ENCODE measurements around the gene CAMSAP1.

CAMSAP1 gene

DNA sequence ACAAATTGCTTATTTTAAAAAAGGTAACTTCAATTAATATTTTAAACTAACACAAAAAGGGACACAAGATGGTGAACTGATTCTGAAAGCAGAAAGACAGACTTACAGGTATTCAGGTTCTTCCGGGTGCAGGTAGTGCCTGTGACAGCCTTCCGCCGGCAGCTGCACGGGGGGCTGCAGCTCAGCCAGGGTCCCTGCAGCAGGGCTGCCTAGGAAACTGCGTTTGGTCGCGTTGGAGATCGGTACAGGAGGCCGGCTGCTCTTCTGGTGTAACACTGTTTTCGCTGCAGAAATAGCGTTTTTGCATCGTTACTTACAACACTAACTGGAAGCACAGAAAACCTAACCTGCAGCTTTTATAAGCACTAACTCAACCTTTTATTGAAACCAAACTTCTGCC is 80.0 kb downstream of the CAMSAP1 start:
- no peak for DNase-seq

DNA sequence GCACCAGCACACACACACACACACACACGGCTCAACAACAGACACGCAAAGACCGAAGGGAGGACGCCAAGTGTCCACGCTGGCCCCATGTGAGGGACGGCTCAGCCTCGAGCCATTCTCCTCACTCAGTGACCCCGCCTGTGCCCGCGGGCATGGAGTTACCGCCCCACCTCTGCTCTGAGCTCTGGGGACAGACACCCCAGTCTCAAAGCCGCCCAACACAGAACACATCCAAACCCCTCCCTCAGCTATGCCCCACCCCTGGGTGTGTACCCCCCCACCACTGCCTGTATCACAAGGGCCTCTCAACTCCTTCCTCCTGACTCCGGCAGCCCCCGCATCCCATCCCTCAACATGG is 81.2 kb downstream of the CAMSAP1 start:
- DNase-seq: no peak

GRCh38 chr9:135825435-135826187 is 81.7 kb downstream of the CAMSAP1 start:
- no peak for DNase-seq

DNA sequence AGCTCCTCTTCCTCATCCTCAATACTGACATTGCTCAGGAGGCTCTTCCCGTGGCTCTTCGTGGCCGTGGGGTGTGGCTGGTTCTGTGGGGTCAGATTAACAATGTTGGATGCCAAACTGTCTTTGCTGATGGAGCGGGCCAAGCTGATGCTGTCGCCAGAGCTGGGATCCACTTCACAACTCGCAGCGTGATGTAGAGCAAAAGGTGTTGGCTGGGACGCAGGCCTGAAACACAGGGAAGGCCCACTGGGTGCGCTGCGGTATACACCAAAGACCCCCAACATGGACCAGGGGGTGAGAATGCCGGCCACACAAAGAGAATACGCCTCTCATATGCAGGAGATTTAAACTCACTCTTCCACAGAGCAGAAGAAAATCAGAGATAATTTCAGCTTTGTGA is 84.3 kb downstream of the CAMSAP1 start:
- DNase-seq: no peak

- no peak for DNase-seq
Observed at GRCh38 chr9:135822374-135822755, 85.0 kb downstream of the CAMSAP1 start.

DNA sequence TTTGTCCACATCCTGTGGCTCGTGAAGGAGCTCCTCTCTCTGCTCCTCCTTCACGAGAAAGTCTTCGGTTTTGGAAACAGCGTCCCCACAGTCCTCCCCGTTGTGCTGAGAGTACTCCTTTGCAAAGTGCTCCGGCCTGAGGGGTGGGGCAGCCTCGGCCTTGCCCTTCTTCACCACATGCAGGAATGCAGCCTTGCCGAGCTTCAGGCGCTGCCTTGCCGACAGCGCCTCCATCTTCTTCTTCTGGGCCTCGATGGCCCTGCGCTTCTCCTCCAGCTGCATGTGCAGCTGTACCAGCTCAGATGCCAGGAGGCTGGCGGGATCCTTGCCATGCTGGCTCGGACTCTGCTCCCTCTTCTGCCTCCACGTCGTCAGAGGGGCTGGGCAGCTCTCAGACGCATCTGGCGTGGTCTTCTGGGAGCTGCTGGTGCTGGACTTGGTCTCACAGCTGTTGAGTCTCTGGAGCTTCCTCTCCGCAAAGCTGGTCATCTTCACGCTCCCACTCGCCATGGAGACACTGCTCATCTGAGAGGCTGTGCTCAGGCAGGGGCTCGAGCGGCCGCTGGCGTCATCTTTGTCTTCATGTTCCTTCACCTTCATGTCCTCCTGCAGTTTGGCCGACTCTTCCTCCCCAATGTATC is 85.5 kb downstream of the CAMSAP1 start:
- DNase-seq: no peak

GRCh38 chr9:135821116-135821515 is 86.2 kb downstream of the CAMSAP1 start:
- no peak for DNase-seq

- no peak for DNase-seq
Observed at GRCh38 chr9:135820661-135821060, 86.7 kb downstream of the CAMSAP1 start.

GRCh38 chr9:135819905-135820304 is 87.4 kb downstream of the CAMSAP1 start:
- DNase-seq: no peak

- no peak for DNase-seq
Observed at GRCh38 chr9:135818718-135819475, 88.4 kb downstream of the CAMSAP1 start.

- DNase-seq: no peak
Observed at GRCh38 chr9:135817951-135818717, 89.2 kb downstream of the CAMSAP1 start.

DNA sequence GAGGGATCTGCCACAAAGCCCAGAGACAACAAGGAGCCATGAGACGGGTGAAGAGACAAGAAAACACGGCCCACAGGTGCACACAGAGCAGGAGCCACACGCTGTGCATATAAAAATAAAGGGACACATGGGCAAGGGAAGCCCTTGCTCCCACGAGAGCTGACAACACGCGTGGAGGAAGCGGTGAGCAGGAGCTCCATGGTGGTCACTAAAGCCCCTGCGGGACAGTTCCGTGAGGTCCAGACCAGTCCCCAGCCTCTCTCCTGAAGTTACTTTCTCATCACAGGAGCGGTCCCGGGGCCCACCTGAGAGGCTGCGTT is 90.7 kb downstream of the CAMSAP1 start:
- DNase-seq: no peak

GRCh38 chr9:135815830-135816650 is 91.3 kb downstream of the CAMSAP1 start:
- DNase-seq: no peak

DNA sequence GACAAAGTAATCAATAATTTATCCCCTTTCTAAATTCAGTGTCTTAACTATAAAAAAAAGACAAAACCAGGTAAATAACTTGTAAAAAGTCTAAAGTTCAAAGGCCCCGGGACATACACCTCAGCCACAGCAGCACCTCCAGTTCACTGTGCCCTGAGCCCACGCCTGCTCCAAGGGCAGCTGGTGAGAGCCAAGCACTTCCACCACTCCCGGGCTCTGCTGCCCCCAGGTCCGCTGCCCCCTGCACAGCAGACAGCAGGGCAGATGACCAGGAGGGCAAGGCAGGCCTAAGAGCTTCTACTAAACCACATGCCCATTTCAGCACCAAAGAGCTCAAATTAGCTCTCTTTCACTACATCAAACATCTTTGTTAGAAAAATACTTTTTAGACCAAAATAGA is 91.9 kb downstream of the CAMSAP1 start:
- no peak for DNase-seq

- no peak for DNase-seq
Observed at GRCh38 chr9:135814421-135815095, 92.8 kb downstream of the CAMSAP1 start.

DNA sequence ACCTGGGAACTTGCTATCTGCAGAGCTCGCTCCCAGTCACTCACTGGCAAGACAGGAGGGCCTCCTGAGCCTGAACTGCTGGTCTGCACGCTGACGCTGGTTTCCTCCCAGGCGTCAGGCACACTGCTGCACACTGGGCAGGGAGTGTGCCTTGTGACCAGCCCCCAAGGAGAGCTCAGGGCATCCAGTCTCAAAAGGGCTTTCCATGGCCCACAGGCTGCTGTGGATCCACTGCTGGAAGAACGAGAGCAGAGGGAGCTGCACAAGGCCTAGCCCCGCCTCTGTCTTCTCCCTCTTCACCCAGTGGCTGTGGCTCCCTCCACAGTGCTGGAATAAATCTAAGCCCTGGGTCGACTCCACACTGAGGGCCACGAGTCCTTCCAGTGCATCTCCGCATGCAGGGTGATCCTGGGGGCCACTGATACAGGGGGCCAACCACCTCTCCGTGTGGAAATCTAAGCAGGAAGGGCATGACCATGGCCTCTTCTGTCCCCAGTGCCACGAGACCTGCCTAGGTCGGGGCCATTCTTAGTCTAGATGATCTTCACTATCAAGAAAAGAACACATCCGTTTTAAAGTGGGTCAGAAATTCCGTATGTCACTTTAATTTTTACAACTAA is 93.6 kb downstream of the CAMSAP1 start:
- no peak for DNase-seq

- DNase-seq: no peak
Observed at GRCh38 chr9:135812961-135813360, 94.4 kb downstream of the CAMSAP1 start.

- peak; percentile 35 for DNase-seq
Observed at GRCh38 chr9:135811801-135812200, 95.5 kb downstream of the CAMSAP1 start.

DNA sequence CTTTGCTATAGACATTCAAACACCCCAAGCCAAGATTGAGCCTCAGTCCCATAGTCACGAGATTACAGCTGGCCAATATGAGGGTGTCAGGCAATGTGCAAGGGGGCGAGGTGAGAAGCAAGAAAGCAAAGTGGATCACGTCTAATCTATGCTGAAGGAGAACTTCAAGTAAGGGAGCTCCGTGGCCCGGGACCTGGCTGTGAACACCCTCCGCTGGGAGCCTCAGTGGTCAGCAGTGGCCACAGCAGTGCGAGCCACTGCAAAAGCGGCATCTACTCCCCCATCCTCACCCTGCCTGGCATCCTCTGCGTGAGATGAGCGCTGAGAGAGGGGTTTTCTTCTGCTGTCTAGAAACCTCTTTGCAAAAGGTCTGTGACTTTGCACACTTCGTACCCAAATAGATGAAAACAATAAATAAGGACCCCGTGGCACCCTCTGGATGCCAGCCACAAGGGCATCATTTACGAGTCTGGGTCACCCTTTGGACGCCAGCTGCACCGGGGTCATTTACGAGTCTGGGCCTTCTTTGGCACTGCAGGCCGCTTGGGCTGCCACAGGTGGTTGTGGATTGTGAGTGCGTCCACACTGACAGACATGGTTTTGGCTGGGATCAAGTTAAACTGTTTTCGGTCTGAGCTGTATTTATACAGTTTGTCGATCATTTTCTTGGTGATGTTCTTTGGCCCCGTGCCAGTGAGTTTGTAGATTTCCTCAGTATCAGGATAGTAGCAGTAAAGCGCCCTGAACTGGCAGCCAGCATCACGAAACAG is 96.4 kb downstream of the CAMSAP1 start:
- no peak for DNase-seq

DNA sequence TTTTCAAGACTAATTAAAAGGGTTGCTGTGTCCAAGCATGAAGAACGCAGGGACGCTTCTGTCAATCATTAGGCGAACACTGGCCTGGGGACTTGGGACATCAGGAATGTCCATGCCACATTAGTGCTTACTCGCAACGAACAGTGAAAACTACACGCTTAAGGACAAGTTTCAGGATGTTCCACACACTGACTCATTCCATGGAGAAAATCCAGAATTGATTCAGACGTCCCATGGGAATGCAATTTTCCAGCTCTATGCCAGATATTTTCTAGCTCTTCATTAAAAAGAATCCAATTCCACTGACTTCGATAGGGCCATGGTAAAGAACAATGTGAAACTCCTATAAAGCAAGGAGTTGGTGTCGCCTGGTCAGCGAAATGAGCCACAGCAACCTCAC is 98.2 kb downstream of the CAMSAP1 start:
- DNase-seq: no peak

Measured in NCI-H2029 (cell line).